ENCODE measurements around the gene MICA.

GRCh38 chr6:31378721-31379103, 24.7 kb upstream of the MICA start:
- TF ChIP-seq POLR2AphosphoS5 (IDR thresholded peaks at IDR 0.05; ENCODE audit: low read depth, low read length) = no peak
- no peak for TF ChIP-seq SIN3A (IDR thresholded peaks at IDR 0.05; ENCODE audit: borderline replicate concordance, insufficient read depth, low read length)
- no peak for TF ChIP-seq REST (IDR thresholded peaks at IDR 0.05; ENCODE audit: insufficient read depth in 1 of 2, low read depth in 2 of 2, low read length in 2 of 2)
- TF ChIP-seq TAF1 (IDR thresholded peaks at IDR 0.05; ENCODE audit: borderline replicate concordance, insufficient read depth, low read length) = no peak
- no peak for TF ChIP-seq FOXP2 (optimal IDR thresholded peaks at IDR 0.05; ENCODE audit: borderline replicate concordance, extremely low read depth, extremely low read length, insufficient read depth)

All from PFSK-1 (cell line).